Peyer's patch (tissue), 4 donors: ENCODE data around the gene GNG7. TPM values are rescaled to one million over a fixed set of nuclear protein-coding genes. Genes with fewer than 3 reads are reported as not detected.

Experiments
- DNase-seq, 3 donors: peaks; one replicate each; pipeline ENCODE4 v3.0.0-alpha.2; 2017 to 2019
- H3K27ac ChIP-seq, 4 donors: fragments of 200-600 bp; sonication (generic); one replicate each; pipeline ENCODE4 v1.5.1; 2016 to 2019
- H3K27me3 ChIP-seq, 2 donors: fragments of 200-600 bp; sonication (generic); one replicate each; pipeline ENCODE4 v1.5.1; 2019
- H3K36me3 ChIP-seq, 3 donors: fragments of 200-600 bp; sonication (generic); one replicate each; pipeline ENCODE4 v1.5.1; 2016 to 2019
- H3K4me1 ChIP-seq, 4 donors: fragments of 200-600 bp; sonication (generic); one replicate each; pipeline ENCODE4 v1.5.1; 2016 to 2019
- H3K4me3 ChIP-seq, 4 donors: fragments of 200-600 bp; sonication (generic); 1 replicate in 3 of 4; 2 replicates in 1 of 4; pipeline ENCODE4 v1.5.1; 2016 to 2019; ENCODE audit warnings: mild to moderate bottlenecking in 1 of 4
- H3K9me3 ChIP-seq, 4 donors: fragments of 200-600 bp; sonication (generic); one replicate each; pipeline ENCODE4 v1.5.1; 2016 to 2019; ENCODE audit warnings: mild to moderate bottlenecking in 1 of 4
- POLR2A ChIP-seq, 2 donors: fragments of 450-650 bp; IDR thresholded peaks; one replicate each; pipeline ENCODE4 v1.5.1; 2017; ENCODE audit warnings: antibody characterized with exemption in 2 of 2, mild to moderate bottlenecking in 2 of 2, moderate library complexity in 2 of 2
- total RNA-seq, 4 donors: library from RNA; depleted of rRNA; stranded (reverse); fragments of >200 nt; gene quantifications; one replicate each; pipeline ENCODE4 v1.1.0, GENCODE V29; 2016
- TF ChIP-seq, protein P1 (sequence below), 6 experiments: fragments of 450-650 bp in 4 of 6; fragments of 200-600 bp in 2 of 6; sonication (generic) in 1 of 6; IDR thresholded peaks; one replicate each; pipeline ENCODE4 v1.5.1; 2017 to 2019; ENCODE audit warnings: antibody characterized with exemption in 6 of 6, mild to moderate bottlenecking in 3 of 6, moderate library complexity in 1 of 6

Gene GNG7
- total RNA-seq, 4 donors from 2014 or later = 1.2 to 14.9 (median 2.0) TPM

DNA sequence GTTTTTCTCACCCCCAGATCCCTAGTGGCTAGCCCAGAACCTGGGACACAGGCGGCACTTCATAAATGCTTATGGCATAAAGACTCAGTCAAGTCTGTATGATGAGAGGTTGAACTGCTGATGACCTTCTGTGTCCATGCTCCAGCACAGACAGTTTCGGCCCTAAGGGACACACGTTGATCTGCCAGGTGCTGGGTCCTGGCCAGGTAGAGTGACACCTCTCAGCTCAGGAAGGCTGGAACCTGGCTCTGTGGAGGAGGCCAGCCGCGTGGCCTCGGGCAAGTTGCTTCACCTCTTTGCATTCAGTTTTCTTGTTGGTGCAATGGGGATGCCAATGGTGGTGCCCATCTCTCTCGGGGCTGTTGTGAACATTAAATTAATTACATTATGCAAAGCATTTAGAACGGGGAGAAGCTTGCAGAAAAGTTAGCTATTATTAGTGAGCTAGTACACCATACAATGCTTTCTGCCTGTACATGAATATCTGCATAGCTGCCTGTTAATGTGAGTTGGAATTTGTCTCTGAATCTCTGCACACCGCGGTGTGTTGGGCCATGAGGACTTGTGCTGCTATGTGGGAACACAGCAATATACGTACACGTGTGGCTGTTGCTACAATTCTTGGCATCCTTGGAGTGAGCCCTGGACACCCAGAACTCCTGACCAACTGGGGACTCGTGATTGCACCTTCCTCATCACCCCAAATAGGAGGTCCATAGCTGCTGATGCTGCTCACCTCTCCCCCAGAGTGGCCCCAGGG, 218.1 kb downstream of the GNG7 start:
- Histone ChIP-seq H3K4me1 (peaks cover 5 to 21% (median 12%) of the 10 kb centered on the region in 4 donors), H3K4me3 (no peak overlapping the region), H3K27ac (no peak overlapping the region), H3K36me3 (no peaks in the 10 kb centered on the region), H3K9me3 (peaks cover 0 to 10% (median 4%) of the 10 kb centered on the region in 4 donors), H3K27me3 (no peaks in the 10 kb centered on the region)
- no peak for DNase-seq
- TF ChIP-seq, protein P1, sequence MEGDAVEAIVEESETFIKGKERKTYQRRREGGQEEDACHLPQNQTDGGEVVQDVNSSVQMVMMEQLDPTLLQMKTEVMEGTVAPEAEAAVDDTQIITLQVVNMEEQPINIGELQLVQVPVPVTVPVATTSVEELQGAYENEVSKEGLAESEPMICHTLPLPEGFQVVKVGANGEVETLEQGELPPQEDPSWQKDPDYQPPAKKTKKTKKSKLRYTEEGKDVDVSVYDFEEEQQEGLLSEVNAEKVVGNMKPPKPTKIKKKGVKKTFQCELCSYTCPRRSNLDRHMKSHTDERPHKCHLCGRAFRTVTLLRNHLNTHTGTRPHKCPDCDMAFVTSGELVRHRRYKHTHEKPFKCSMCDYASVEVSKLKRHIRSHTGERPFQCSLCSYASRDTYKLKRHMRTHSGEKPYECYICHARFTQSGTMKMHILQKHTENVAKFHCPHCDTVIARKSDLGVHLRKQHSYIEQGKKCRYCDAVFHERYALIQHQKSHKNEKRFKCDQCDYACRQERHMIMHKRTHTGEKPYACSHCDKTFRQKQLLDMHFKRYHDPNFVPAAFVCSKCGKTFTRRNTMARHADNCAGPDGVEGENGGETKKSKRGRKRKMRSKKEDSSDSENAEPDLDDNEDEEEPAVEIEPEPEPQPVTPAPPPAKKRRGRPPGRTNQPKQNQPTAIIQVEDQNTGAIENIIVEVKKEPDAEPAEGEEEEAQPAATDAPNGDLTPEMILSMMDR (IDR thresholded peaks at IDR 0.05) = no peak
- no peak for TF ChIP-seq POLR2A (IDR thresholded peaks at IDR 0.05)

DNA sequence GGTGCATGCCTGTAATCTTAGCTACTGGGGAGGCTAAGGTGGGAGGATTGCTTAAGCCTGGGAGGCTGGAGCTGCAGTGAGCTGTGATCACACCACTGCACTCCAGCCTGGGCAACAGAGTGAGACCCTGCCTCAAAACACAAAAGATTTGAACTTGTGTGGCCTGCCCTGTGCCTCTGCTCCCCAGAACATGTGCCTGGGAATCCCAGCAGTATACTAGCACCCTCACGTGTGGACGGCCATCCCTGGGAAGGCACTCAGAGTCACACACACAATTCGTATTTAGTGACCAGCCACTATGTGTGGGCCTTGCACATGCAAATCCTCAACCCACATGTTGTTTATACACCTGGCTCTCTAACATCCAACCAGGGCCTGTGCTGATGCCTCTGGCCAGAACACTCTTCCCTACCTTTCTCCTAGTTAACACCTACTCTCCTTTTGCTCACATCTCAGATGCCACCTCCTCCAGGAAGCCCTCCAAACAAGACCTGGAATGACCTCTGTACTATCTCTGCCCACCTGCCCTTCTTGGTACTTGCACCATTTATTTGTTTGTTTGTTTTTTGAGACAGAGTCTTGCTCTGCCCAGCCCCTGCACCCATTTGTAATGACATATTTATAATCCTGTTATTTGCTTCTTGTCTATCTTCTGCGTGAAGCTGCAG, 218.9 kb downstream of the GNG7 start:
- no peak for TF ChIP-seq POLR2A (IDR thresholded peaks at IDR 0.05)
- TF ChIP-seq, protein P1 (IDR thresholded peaks at IDR 0.05) = no peak
- Histone ChIP-seq H3K36me3 (no peaks in the 10 kb centered on the region), H3K27me3 (no peaks in the 10 kb centered on the region), H3K4me1 (peaks cover 3 to 19% (median 6%) of the 10 kb centered on the region in 4 donors), H3K4me3 (no peak overlapping the region), H3K9me3 (peaks cover 0 to 10% (median 4%) of the 10 kb centered on the region in 4 donors), H3K27ac (no peak overlapping the region)
- no peak for DNase-seq

DNA sequence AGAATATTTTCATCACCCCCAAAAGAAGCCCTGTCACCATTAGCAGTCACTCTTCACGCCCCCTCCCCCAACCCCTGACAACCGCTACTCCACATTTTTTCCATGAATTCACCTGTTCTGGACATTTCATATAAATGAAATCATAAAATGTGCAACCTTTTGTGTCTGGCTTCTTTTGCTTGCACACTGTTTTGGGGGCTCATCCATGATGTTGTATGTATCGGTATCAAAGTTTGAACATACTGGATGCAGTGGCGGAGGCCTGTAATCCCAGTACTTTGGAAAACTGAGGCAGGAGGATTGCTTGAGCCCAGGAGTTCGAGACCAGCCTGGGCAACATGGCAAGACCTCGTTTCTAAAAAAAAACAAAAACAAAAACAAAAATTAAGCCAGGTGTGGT, 219.4 kb downstream of the GNG7 start:
- TF ChIP-seq, protein P1 (IDR thresholded peaks at IDR 0.05) = no peak
- TF ChIP-seq POLR2A (IDR thresholded peaks at IDR 0.05) = no peak
- no peak overlapping the region for H3K4me3 ChIP-seq
- no peak overlapping the region for H3K27ac ChIP-seq
- no peaks in the 10 kb centered on the region for H3K36me3 ChIP-seq
- H3K9me3 ChIP-seq = peaks cover 0 to 10% (median 4%) of the 10 kb centered on the region in 4 donors
- DNase-seq = no peak
- peaks cover 1 to 15% (median 3%) of the 10 kb centered on the region in 4 donors for H3K4me1 ChIP-seq
- no peaks in the 10 kb centered on the region for H3K27me3 ChIP-seq

DNA sequence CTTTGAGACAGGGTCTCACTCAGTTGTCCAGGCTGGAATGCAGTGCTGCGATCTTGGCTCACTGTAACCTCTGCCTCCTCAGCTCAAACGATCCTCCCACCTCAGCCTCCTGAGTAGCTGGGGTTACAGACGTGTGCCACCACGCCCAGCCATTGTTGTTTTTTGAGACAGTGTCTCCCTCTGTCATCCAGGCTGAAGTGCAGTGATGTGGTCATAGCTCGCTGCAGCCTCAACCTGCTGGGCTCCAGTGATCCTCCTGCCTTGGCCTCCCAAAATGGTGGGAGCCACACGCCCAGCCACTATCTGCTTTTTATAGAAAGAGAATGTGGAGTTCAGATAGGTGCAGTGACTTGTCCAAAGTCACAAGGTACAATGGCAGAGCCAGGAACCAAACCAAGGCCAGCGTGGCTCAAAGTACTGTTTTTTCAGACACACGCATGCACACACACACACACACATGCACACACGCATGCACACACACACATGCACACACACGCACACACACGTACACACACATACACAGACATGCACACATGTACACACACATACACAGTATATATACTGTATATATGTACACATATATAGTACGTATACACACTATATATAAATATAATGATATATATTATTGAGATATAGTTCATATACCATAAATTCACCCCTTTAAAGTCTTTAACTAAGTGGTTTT, 220.0 kb downstream of the GNG7 start:
- no peak overlapping the region for H3K27ac ChIP-seq
- no peak overlapping the region for H3K4me3 ChIP-seq
- no peaks in the 10 kb centered on the region for H3K36me3 ChIP-seq
- no peak for DNase-seq
- H3K9me3 ChIP-seq = peaks cover 0 to 10% (median 4%) of the 10 kb centered on the region in 4 donors
- TF ChIP-seq, protein P1 (IDR thresholded peaks at IDR 0.05) = no peak
- TF ChIP-seq POLR2A (IDR thresholded peaks at IDR 0.05) = no peak
- H3K4me1 ChIP-seq = peaks cover 0 to 15% (median 2%) of the 10 kb centered on the region in 4 donors
- H3K27me3 ChIP-seq = no peaks in the 10 kb centered on the region

DNA sequence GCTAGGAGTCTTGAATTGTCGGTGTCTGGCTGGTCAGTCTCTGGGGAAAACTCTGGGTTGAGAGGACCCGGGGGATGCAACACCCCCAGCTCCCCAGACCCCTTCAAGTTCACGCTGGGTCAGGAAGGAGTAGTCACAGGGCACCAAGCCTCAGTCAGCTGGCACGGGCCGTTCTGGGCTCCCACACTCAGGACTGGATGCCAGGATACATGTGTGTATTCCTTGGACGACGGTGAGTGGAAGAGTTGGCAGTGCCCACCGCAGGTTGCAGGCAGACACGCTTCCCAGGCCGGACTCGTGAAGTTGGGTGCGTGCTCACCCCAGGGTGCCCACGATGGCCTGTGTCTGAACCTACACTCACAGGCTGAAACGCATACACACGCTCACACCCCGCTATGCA, 221.0 kb downstream of the GNG7 start:
- Histone ChIP-seq H3K36me3 (no peaks in the 10 kb centered on the region), H3K4me1 (peaks cover 0 to 15% (median 2%) of the 10 kb centered on the region in 4 donors), H3K4me3 (no peak overlapping the region), H3K27me3 (no peaks in the 10 kb centered on the region), H3K9me3 (peaks cover 0 to 10% (median 4%) of the 10 kb centered on the region in 4 donors), H3K27ac (no peak overlapping the region)
- DNase-seq = no peak
- no peak for TF ChIP-seq POLR2A (IDR thresholded peaks at IDR 0.05)
- TF ChIP-seq, protein P1 (IDR thresholded peaks at IDR 0.05) = no peak
